Fibroblast of lung (primary cell): ENCODE data around the gene LOXL4. TPM values are rescaled to one million over a fixed set of nuclear protein-coding genes. Genes with fewer than 3 reads are reported as not detected.

Source experiments
- DNase-seq, 2 donors: peaks; one replicate each; pipeline versions ENCODE4 v3.0.0 to v3.0.0-alpha.2; 2010; ENCODE audit warnings: low read depth in 2 of 2
- H2AFZ ChIP-seq: 2 replicates; pipeline ENCODE4 v1.5.1; 2012; ENCODE audit warnings: low read length, control low read depth, inconsistent platforms
- H3K27ac ChIP-seq: 2 replicates; pipeline ENCODE4 v1.5.1; 2011; ENCODE audit warnings: low read length, control low read depth; ENCODE audit not compliant: insufficient read depth
- H3K27me3 ChIP-seq: 2 replicates; pipeline ENCODE4 v1.5.1; 2011; ENCODE audit warnings: mild to moderate bottlenecking, low read length; ENCODE audit not compliant: control insufficient read depth, insufficient read depth
- H3K36me3 ChIP-seq: 2 replicates; pipeline ENCODE4 v1.5.1; 2011; ENCODE audit warnings: low read length; ENCODE audit not compliant: control insufficient read depth, insufficient read depth
- H3K4me1 ChIP-seq: 2 replicates; pipeline ENCODE4 v1.5.1; 2011; ENCODE audit warnings: low read length; ENCODE audit not compliant: control insufficient read depth, insufficient read depth; ENCODE audit errors: extremely low read depth
- H3K4me2 ChIP-seq: 2 replicates; pipeline ENCODE4 v1.5.1; 2011; ENCODE audit warnings: low read length, control low read depth; ENCODE audit not compliant: insufficient read depth; ENCODE audit errors: extremely low read depth
- H3K4me3 ChIP-seq, 4 experiments: fragments of 200-600 bp in 1 of 4; sonication (generic) in 1 of 4; replicated peaks in 1 of 4; 2 replicates each; pipeline ENCODE4 v1.5.1; 2011 to 2016; ENCODE audit warnings: low read length in 4 of 4, low read depth in 3 of 4, mild to moderate bottlenecking in 3 of 4, control low read depth in 2 of 4, inconsistent platforms in 1 of 4, mixed read lengths in 1 of 4; ENCODE audit not compliant: insufficient read depth in 1 of 4; ENCODE audit errors: control extremely low read depth in 1 of 4
- H3K79me2 ChIP-seq: 2 replicates; pipeline ENCODE4 v1.5.1; 2012; ENCODE audit warnings: mild to moderate bottlenecking, low read length, inconsistent platforms; ENCODE audit not compliant: control insufficient read depth, insufficient read depth
- H3K9ac ChIP-seq: 2 replicates; pipeline ENCODE4 v1.5.1; 2011; ENCODE audit warnings: mild to moderate bottlenecking, low read length, control low read depth; ENCODE audit not compliant: insufficient read depth
- H3K9me3 ChIP-seq: 2 replicates; pipeline ENCODE4 v1.5.1; 2012; ENCODE audit warnings: low read depth, low read length; ENCODE audit not compliant: control insufficient read depth, insufficient read depth
- H4K20me1 ChIP-seq: 2 replicates; pipeline ENCODE4 v1.5.1; 2011; ENCODE audit warnings: low read length; ENCODE audit not compliant: control insufficient read depth, insufficient read depth; ENCODE audit errors: extremely low read depth
- EZH2 ChIP-seq: IDR thresholded peaks from 2 replicates; pipeline ENCODE4 v1.5.1; 2012; ENCODE audit warnings: low read length, control low read depth, mild to moderate bottlenecking; ENCODE audit errors: missing control alignments
- polyA plus RNA-seq, 2 donors: library from polyadenylated mRNA; depleted of rRNA in 1 of 2; stranded (reverse) in 1 of 2; unstranded in 1 of 2; fragments of >200 nt; gene quantifications; 2 replicates each; pipeline ENCODE4 v1.2.1, GENCODE V29; 2011 to 2012; ENCODE audit warnings: missing spikeins in 1 of 2
- total RNA-seq: library from RNA; depleted of rRNA; stranded (reverse); fragments of >200 nt; gene quantifications from 2 replicates; pipeline ENCODE4 v1.2.1, GENCODE V29; 2014
- TF ChIP-seq, protein P1 (sequence below), 2 donors: IDR thresholded peaks in 1 of 2; conservative IDR thresholded peaks in 1 of 2; 1 replicate in 1 of 2; 2 replicates in 1 of 2; pipeline ENCODE4 v1.5.1; 2011 to 2012; ENCODE audit warnings: low read length in 2 of 2, control low read depth in 1 of 2, inconsistent platforms in 1 of 2, low read depth in 1 of 2, mild to moderate bottlenecking in 1 of 2

Gene LOXL4
- total and polyA plus RNA-seq, 2 donors (not counting 1 experiment from before 2014, with no cell fraction given): 73.0 to 75.1 TPM

GRCh38 chr10:98242823-98243222 lies 25.2 kb downstream of the LOXL4 start:
- H3K4me1 ChIP-seq: peaks cover 6% of the 10 kb centered on the region
- H3K9me3 ChIP-seq: no peaks in the 10 kb centered on the region
- H3K27me3 ChIP-seq: no peaks in the 10 kb centered on the region
- H4K20me1 ChIP-seq: no peaks in the 10 kb centered on the region
- no peak overlapping the region for H3K27ac ChIP-seq
- no peak overlapping the region for H3K4me3 ChIP-seq
- no peak for TF ChIP-seq EZH2
- TF ChIP-seq, protein P1, sequence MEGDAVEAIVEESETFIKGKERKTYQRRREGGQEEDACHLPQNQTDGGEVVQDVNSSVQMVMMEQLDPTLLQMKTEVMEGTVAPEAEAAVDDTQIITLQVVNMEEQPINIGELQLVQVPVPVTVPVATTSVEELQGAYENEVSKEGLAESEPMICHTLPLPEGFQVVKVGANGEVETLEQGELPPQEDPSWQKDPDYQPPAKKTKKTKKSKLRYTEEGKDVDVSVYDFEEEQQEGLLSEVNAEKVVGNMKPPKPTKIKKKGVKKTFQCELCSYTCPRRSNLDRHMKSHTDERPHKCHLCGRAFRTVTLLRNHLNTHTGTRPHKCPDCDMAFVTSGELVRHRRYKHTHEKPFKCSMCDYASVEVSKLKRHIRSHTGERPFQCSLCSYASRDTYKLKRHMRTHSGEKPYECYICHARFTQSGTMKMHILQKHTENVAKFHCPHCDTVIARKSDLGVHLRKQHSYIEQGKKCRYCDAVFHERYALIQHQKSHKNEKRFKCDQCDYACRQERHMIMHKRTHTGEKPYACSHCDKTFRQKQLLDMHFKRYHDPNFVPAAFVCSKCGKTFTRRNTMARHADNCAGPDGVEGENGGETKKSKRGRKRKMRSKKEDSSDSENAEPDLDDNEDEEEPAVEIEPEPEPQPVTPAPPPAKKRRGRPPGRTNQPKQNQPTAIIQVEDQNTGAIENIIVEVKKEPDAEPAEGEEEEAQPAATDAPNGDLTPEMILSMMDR (conservative IDR thresholded peaks at IDR 0.05 in 1 of 2, IDR thresholded peaks at IDR 0.05 in 1 of 2; ENCODE audit: low read depth in 1 of 2, low read length in 2 of 2): peak; percentile 59 to 62
- DNase-seq: peak; percentile 36 to 65
- no peak overlapping the region for H3K4me2 ChIP-seq
- H3K79me2 ChIP-seq: no peaks in the 10 kb centered on the region
- H2AFZ ChIP-seq: no peak overlapping the region
- H3K9ac ChIP-seq: no peak overlapping the region
- H3K36me3 ChIP-seq: peaks cover 7% of the 10 kb centered on the region

DNA sequence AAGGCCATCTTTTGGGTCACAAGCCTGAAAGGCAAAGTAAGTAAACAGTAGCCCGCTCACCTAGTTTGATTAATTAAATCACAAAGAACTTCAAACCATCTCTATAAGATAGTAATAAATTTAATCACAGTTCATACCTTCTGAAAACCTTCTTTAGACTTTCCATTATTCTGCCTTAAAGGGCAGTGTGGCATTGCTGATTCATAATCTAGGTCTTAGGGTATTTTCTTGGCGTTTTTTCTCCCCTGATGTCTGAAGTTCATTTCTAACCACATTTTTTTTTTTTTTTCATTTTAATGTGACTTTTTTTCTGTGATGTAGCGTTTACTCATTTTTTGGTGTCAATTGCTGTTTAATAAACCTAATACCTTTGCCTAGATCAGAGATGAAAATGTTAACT lies 27.5 kb downstream of the LOXL4 start:
- Histone ChIP-seq H4K20me1 (no peaks in the 10 kb centered on the region), H3K4me3 (no peak overlapping the region), H3K27me3 (no peaks in the 10 kb centered on the region), H3K27ac (no peak overlapping the region), H3K36me3 (peaks cover 5% of the 10 kb centered on the region), H3K9ac (no peak overlapping the region), H2AFZ (no peak overlapping the region), H3K4me2 (no peak overlapping the region), H3K4me1 (no peaks in the 10 kb centered on the region), H3K79me2 (no peaks in the 10 kb centered on the region), H3K9me3 (no peaks in the 10 kb centered on the region)
- no peak for DNase-seq
- TF ChIP-seq, protein P1 (conservative IDR thresholded peaks at IDR 0.05 in 1 of 2, IDR thresholded peaks at IDR 0.05 in 1 of 2; ENCODE audit: low read depth in 1 of 2, low read length in 2 of 2): no peak
- TF ChIP-seq EZH2: no peak

DNA sequence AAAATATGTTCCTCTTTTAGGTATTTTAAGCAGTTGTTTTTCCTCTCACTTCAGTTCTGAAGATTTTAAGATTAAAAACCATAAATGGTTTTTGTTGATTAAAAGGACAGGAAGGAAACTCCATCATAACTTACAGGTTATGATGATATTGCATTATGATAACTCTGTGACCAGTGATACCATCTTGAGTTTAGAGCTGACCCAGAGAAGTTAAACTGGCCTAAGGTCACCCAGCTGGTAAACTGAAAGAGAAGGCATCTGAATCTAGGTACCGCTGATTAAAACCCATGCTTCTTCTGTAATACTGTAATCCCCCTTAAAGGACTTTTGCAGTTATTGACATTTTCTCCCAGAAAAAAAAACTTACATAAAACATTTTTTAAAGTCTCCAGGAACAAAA lies 29.6 kb downstream of the LOXL4 start:
- H3K4me1 ChIP-seq: no peaks in the 10 kb centered on the region
- no peaks in the 10 kb centered on the region for H3K9me3 ChIP-seq

More for the DNA sequence above, 29.6 kb downstream of the LOXL4 start:
- no peak overlapping the region for H3K4me2 ChIP-seq
- H3K9ac ChIP-seq: no peak overlapping the region
- TF ChIP-seq, protein P1 (conservative IDR thresholded peaks at IDR 0.05 in 1 of 2, IDR thresholded peaks at IDR 0.05 in 1 of 2; ENCODE audit: low read depth in 1 of 2, low read length in 2 of 2): no peak
- TF ChIP-seq EZH2: no peak
- no peak overlapping the region for H2AFZ ChIP-seq
- no peak for DNase-seq
- no peaks in the 10 kb centered on the region for H3K27me3 ChIP-seq
- H3K79me2 ChIP-seq: no peaks in the 10 kb centered on the region
- H3K4me3 ChIP-seq: no peak overlapping the region
- peaks cover 1% of the 10 kb centered on the region for H3K36me3 ChIP-seq
- no peak overlapping the region for H3K27ac ChIP-seq
- H4K20me1 ChIP-seq: no peaks in the 10 kb centered on the region
